GM19023 (cell line): ENCODE results near the gene IFIT1B.
"Not testable (repeated sequence)": the region's sequence is repeated elsewhere in the genome, so short reads cannot be mapped to it uniquely, and the experiment has no call there.

Experiments used
- ATAC-seq: cut with Tn5 transposase; IDR thresholded peaks from one replicate; pipeline ENCODE4 v1.9.1; 2021; ENCODE audit warnings: mild to moderate bottlenecking, moderate library complexity; ENCODE audit not compliant: unreplicated experiment

IFIT1B gene

DNA sequence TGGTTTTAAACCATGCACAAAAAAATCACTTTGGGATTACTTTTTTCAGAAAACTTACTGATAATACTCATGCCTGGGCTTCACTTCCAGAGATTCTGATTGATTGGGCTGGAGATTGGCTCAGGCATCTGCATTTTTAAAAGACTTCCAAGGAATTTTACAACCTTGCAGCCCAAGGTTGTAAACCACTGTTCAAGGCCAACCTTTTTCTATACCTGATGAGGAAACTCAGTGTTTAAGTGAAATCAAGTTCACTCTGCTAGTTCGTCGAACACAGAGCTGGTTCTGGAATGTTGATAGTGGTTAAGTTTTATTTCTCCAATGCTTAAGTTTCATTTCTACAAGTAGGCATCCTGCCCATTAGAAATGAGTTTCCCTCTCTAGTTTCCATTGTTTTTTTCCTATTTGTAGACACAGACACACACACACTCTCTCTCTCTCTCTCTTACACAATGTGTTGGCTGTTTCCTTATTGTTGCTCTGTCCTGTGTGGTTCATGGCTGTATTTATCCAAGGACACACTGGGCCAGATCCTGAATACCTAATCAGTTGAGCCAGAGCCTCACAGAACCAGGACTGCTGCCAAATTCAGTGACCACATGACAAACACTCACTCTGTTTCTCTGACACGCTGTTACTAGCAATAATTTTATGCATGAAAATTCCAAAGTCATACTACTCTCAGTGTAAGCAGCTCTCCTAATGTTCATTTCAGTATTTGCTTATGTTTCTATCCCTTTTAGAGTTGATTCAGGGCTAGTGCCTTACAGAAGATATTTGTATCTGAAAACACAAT is 3.7 kb upstream of the IFIT1B start:
- no peak for ATAC-seq

DNA sequence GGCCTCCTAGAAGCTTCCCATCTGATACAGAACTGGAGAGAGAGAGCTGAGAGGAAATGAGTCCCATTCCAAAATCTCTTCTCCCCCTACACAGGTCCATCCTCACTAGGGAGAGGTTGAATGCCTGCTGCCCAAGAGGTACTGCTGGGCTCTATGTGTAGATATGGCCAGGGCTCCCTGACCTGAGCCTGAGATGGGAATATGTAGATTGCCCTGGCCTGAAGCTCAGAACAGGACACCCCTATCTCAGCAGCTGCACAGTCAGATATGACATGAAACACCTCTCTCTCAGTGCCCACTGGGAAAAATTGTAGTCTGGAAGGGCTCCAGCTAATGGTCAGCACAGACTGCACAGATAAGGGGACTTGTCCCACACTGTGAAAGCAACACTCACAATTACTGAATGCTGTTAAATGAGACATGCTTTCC is 3.1 kb upstream of the IFIT1B start:
- no peak for ATAC-seq

DNA sequence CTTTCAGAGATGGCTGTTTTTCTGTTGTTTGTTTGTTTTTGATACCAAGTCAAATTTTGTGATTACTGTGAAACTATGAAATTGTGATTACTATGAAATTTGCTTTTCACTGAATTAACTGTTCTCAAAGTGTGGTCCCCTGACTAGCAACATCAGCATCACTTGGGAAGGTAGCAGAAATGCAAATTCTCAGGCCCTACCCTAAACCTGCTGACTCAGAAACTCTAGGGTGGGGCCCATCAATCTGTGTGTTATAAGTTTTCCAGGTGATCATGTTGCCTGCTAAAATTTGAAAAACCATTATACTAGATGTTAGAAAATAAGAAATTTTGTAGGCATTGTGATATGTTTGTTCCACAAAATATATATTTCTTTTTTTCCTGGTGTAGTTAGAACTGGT is 1.2 kb downstream of the IFIT1B start:
- no peak for ATAC-seq

DNA sequence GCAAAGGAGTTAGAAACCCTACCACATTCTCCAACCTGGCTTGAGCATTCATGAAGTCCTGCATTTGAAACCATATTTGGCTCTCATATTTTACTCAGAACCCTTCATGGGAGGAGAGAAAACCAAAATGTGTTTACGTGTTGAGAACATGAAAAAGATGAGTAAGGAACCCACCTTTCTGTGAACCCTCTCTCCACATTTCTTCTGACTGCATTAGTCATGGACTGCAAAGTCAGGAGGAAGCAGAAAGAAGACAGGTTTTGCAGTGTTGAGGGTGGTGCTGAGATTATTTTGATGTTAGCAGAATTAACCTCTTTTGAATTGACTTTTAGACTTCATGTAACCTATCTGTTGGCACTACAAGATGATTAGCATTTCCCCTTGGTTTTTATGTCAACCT is 4.9 kb downstream of the IFIT1B start:
- ATAC-seq: no peak

DNA sequence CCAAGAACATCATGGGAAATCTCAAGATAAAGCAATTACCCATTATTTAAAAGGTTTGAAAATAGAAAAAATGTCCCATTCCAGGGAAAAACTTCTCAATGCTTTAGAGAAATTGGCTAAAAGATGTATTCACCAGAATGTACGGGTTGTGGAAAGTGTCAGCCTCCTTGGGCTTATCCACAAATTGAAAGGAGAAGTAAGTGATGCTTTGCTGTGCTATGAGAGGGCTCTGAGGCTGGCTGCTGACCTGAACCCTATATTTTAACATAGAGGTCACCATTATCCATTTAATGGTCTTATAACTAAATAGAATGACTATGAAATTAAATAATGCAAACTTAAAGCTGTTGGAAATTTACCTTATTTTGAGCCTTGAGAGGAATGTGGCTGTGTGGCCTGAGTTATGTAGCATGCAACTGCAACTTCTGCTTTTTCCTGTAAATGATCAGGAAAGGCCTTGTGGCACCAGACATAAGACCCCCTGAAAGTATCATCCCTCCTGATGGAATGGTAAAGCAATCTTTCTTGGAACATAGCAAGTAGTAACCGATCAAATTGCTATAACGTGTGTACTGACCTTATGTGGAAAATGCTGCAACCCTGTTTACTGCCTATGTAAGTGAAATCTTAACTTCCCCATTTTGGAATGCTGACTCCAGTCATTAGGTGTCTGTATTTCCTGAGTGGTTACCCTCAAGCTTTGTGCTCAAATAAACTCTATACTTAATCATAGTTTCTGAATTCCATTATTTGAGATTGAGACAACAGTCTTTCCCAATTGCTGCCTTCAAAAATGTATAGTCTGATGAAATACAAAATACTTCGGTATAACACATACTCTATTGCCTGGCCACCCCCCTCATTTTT is 6.9 kb downstream of the IFIT1B start:
- ATAC-seq: no peak

DNA sequence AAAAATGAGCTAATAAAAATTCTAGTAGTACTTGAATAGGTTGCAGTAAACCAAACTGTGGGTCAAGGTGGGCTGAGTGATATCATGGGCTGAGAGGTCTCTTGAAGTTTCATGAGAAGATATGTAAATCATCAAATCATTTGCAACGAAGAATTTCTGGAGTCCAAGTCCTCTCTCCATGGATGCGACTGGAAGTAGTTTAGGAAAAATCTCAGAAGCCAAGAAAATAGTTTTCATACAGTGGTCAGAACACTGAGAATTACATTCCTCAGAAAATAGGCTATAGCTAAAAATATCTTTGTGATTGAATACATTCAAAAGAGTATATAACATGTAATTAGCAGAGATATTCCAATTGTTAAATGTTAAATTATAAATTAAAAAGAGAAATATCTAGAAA is 10.9 kb downstream of the IFIT1B start:
- ATAC-seq: no peak

DNA sequence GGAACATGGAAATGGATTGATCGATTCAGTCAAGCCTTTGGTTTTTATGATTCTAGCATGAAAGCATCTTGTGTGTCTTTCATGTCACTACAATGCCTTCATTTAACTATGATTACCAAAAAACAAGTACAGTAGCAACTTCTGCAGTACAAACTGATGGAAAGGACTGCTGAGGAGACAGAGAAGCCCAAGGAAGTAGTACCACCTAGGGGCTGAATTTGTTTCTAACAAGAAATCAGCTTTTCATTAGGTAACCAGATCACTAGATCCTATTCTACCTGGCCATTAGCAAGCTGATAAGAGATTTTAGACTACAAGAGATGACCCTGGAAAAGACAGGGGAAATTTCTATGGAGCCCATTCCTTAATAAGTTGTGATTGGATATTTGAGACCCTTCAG is 11.4 kb downstream of the IFIT1B start:
- no peak for ATAC-seq

DNA sequence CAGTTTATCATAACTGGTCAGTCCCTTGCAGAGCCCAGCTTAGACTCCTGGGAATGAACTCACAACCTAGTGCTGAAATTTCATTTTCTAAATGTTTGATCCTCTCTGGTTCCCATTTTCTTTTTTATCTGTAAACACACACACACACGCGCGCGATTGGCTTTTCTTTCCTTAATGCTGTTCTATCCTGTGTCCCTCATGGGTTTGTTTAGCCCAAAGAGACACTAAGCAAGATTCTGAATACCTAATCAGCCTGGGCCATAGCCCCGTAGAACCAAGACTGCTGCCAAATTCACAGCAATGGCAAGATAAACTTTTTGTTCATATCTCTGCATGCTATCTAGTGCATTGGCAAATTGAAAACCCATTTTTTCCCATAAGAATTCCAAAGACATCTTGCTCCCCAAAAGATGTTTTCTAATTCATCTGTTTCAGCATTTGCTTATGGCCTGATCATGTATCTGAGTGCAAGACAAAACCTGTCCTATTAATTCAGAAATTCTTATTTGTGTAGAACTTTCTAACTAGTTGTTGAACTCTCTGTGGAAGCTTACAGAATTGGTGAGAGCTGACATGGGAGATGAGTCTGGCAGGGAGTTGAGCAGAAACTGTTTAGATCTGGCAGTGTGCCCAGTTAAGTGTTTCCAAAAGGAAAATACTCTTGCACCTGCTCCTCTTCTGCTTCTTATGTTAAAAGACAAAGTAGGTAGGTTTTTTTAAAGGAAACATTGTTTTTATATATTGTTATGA is 12.8 kb downstream of the IFIT1B start:
- no peak for ATAC-seq

DNA sequence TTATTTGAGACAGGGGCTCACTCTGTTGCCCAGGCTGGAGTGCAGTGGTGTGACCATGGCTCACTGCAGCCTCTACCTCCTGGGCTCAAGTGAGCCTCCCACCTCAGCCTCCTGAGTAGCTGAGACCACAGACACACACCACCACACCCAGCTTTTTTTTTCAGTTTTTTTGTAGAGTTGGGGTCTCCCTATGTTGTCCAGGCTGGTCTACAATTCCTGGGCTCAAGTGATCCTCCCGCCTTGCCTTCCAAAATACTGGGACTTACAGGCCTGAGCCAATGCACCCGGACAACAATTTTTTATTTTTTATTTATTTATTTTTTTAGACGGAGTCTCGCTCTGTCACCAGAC is 13.3 kb downstream of the IFIT1B start:
- not testable (repeated sequence) for ATAC-seq

DNA sequence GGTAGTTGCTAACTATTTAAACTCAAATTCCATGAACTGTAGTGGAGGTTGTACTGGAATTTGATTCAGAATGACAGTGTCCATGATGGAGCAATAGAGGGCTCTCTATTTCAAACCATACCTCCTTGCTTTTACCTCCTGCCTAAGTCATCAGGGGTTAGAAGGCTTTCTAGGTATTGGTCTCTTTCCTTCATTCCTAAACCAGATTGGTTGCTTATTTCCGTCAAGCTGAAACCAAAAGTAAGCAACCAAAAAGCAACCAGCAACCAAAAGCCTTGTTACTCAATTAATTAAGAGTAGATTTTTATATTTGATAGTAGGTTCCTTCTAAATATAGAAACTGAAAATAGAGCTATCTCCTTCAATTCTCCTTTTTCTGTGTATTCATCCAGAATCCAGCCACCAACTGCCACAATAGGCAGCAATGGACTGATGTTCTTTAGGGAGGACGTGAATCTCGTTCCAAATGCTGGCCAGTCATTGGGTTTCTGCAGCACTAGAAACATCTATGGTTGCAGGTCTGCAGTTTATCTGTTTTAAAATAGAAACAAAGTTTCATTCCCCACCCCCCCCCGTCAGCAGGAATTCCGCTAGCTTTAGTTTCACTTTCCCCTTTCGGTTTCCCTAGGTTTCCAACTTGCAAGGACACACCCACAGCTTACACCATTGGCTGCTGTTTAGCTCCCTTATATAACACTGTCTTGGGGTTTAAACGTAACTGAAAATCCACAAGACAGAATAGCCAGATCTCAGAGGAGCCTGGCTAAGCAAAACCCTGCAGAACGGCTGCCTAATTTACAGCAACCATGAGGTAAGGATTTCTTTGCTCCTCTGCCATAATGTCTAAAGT is 14.3 kb downstream of the IFIT1B start, which contains the start of gene IFIT1:
IFIT1 (plus strand) TSS at position 717 of the 850 bp plus-strand sequence; CDS start at position 807, 90 bp downstream.
- ATAC-seq: peak; percentile 83

DNA sequence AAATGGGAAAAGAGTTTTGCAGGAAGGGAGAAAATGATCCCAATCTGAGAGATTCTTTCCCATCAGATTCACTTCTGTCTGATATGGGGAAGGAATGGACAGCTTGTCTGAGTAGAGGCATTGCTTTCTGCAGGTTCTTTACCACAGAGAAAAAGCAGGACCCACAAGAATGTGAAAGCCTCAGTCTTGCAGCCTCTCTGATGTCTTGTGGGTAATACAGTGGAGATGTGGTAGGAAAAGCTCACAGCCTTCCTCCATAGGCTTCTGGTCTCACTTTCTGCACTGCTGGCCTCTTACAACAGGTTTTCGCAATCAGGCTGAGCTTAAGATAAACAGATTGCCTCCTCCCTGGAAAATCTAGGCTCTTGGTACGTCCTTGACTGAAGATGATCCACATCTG is 15.1 kb downstream of the IFIT1B start:
- no peak for ATAC-seq

DNA sequence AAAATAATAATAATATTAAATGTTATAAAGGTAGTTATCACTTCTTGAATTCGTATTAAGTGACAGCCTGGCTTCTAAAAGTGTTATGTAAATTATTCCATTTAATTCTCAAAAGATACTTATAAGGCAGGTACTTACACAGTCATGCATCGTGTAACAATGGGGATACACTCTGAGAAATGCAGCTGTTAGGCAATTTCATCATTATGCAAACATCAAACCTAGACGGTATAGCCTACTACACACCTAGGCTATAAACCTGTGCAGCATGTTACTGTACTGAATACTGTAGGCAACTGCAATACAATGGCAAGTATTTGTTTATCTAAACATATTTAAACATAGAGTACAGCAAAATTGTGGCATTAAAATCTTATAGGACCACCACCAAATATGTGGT is 16.0 kb downstream of the IFIT1B start:
- ATAC-seq: no peak

DNA sequence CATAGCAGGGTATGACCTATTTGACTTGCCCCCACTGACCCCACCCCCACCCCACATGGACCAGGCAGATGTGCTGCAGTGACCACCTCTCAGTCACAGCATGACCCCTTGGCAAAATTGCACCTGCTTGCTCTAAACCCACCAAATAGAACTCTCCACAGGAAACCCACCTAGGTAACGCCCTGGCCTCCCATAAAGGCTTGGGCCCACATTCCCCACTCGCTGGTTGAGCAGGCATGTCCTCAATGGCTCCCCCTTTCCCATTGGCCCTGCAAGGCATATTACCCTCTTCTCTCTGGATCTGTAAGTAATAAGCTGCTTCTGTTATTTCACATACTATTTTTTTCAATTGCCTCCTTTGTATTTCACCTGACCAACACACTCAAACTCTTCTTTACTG is 17.3 kb downstream of the IFIT1B start:
- ATAC-seq: no peak

DNA sequence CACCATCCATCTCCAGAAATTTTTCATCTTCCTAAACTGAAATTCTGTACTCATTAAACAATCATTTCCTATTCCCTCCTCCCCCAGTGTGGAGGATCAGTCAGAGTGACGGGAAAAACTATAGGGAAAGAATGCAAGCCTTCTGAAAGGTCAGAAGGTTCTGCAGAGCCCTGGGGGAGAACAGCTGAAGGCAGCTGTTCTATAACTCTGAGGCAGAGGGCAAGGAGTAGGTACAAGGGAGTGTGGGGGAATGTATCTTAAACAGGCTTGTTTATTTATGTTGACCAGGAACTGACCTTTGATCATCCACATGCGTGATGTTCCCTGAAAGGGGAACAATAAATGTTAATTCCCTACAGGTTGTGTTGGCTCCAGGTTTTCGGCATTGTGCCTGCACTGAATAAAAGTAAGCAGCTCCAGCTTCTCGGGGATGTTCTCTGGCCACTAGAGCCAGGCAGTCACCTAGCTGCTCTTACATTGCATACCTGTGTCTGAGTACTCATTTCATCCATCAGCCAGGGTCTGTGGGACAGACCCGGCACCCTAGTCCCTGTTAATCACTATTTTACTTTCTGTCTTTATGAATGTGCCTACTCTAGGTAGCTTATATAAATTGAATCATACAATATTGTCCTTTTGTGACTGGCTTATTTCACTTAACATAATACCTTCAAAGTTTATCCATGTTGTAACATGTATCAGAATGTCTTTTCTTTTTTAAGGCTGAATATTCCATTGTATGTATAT is 20.3 kb downstream of the IFIT1B start:
- no peak for ATAC-seq

DNA sequence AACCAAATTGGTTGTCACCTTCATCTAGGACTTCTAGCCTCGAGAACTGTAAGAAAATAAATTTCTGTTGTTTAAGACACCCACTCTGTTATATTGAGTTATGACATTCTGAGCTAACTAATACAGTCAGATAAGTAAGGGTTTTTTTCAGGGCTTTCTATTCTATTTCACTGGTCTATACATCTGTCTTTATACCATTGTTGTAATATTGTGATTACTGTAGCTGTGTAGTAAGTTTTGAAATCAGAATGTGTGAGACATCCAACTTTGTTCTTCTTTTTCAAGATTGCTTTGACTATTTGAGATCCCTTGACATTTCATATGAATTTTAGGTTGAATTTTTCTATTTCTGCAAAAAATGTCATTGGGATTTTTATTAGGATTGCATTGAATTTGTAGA is 22.1 kb downstream of the IFIT1B start:
- ATAC-seq: no peak

DNA sequence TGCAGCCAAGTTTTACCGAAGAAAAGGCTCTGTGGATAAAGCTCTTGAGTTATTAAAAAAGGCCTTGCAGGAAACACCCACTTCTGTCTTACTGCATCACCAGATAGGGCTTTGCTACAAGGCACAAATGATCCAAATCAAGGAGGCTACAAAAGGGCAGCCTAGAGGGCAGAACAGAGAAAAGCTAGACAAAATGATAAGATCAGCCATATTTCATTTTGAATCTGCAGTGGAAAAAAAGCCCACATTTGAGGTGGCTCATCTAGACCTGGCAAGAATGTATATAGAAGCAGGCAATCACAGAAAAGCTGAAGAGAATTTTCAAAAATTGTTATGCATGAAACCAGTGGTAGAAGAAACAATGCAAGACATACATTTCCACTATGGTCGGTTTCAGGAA is 25.2 kb downstream of the IFIT1B start:
- ATAC-seq: no peak

DNA sequence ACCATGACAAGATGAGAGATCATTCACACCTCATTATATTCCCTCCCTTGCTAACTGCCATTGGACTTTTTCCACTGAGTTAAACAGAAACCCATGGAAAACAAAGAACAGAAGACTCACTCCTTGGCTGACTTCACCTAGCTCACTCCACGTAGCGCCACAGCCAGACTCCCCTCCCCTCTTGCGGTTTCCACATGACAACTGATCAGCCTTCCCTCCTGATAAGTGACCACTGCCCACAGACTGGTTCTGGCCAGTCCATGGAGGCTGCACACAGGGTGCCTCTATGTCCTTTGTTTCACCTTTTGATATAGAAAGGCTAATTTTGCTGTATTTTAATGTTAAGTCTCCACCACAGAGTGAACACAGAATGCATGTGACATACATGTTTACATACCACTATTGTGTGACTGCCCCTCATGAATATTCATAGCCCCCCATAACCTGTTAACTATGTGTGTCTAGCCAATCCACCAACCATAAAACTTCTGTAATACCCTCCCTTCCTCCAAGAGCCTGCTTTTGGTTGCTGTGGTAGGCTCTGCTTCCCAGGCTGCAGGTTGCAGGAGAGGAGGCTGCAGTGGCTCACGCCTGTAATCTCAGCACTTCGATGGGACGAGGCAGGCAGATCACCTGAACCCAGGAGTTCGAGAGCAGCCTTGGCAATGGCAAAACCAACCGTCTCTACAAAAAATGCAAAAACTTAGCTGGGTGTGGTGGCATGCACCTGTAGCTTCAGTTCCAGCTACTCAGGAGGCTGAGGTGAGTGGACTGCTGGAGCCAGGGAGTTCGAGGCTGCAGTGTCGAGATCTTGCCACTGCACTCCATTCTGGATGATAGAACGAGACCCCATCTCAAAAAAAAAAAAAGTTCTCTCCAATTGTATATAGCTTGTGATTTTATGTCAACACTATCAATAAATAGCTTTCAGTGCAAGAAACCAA is 26.5 kb downstream of the IFIT1B start:
- ATAC-seq: no peak

DNA sequence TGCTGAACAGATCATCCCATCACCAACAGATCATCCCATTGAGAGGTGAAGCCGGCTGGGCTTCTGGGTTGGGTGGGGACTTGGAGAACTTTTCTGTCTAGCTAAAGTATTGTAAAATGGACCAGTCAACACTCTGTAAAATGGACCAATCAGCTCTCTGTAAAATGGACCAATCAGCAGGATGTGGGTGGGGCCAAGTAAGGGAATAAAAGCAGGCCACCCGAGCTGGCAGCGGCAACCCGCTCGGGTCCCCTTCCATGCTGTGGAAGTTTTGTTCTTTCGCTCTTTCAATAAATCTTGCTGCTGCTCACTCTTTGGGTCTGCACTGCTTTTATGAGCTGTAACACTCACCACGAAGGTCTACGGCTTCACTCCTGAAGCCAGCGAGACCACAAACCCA is 28.3 kb downstream of the IFIT1B start:
- ATAC-seq: not testable (repeated sequence)

DNA sequence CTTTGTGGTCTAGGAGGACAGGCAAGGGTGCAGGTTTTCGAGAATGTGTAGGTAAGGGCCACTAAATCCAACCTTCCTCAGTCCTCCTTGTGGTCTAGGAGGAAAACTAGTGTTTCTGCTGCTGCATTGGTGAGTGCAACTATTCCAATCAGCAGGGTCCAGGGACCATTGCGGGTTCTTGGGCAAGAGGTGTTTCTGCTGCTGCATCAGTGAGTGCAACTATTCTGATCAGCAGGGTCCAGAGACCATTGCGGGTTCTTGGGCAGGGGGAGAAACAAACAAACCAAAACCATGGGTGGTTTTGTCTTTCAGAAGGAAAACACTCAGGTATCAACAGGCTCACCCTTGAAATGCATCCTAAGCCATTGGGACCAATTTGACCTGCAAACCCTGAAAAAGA is 29.9 kb downstream of the IFIT1B start:
- not testable (repeated sequence) for ATAC-seq
